ENCODE data around the gene SLC22A23.

SLC22A23 gene

DNA sequence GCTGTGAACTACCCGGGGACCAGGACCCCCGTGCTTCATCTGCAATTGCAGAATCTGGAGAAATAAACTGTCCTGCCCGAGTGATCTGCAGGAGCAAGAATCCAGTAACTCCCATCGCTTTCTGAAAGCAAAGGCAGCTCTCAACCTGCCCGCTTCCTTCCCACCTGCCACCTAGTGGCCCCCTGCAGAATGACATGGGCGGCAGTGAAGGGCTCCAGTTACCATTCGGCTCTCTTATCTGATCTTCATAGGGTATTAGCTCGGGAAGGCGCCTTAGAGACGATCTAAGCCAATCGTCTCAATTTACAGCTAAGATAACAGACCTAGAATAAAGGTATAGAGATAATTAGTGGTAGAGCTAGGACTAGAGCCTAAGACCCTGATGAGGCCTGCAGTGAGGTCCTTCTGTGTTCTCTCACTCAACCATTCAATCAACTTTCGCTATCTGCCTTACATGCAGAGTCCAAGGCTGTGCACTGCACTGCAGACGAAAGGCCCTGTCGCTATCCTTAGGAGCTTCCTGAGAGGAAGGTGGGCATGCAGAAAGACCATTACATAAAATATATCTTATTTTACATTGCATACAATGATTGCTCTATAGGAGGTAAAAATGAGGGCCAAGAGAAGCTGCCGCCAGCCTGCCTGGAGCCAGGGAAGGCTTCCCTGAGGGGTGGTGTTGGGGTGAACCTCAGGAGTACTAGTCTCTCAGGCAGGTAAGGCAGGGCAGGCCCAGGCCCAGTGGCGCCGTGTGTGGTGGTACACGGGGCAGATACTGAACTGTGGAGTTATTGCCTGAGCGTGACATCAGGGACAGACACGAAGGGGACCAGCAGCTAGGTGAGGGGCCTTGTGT is 205.2 kb downstream of the SLC22A23 start:
- H3K79me1 ChIP-seq (ENCODE audit: low read length) = no peaks in the 10 kb centered on the region
- no peak overlapping the region for H2AK5ac ChIP-seq (ENCODE audit: low read length)
- H3K4me3 ChIP-seq (ENCODE audit: low read length) = no peak overlapping the region
- H3K4me2 ChIP-seq (ENCODE audit: low read length) = no peak overlapping the region
- no peak overlapping the region for H3K27ac ChIP-seq (ENCODE audit: low read depth, low read length)
- peak; percentile 97 for DNase-seq
- H3K4me1 ChIP-seq (ENCODE audit: control insufficient read depth, low read depth, low read length) = peaks cover 12% of the 10 kb centered on the region
- no peak overlapping the region for H3K4ac ChIP-seq (ENCODE audit: low read depth, low read length)
- H3K23ac ChIP-seq (ENCODE audit: low read length) = no peak overlapping the region
- H3K56ac ChIP-seq (ENCODE audit: low read length) = peak overlapping the region; percentile 61
- no peak overlapping the region for H2BK15ac ChIP-seq (replicated peaks; ENCODE audit: low read depth)
- H2BK5ac ChIP-seq (ENCODE audit: low read length) = no peak overlapping the region
- H3K18ac ChIP-seq (ENCODE audit: low read length) = no peak overlapping the region
- H4K8ac ChIP-seq (ENCODE audit: low read depth, low read length) = no peak overlapping the region
- H3K27me3 ChIP-seq (ENCODE audit: insufficient read depth, low read length, poor library complexity) = no peaks in the 10 kb centered on the region
- no peaks in the 10 kb centered on the region for H3K36me3 ChIP-seq (ENCODE audit: control insufficient read depth, insufficient read depth, low read length)
- WGBS (ENCODE audit: extremely low coverage, insufficient coverage, low lambda C conversion rate) = no CpG with 5 or more reads among the region's 20 CpGs
- H3K79me2 ChIP-seq (ENCODE audit: control insufficient read depth, insufficient read depth, low read length) = no peaks in the 10 kb centered on the region
- no peak overlapping the region for H4K5ac ChIP-seq (ENCODE audit: low read length)
- peak overlapping the region; percentile 8 for H3K9ac ChIP-seq (ENCODE audit: low read length)
- H2BK120ac ChIP-seq (ENCODE audit: low read depth, low read length) = no peak overlapping the region

DNA sequence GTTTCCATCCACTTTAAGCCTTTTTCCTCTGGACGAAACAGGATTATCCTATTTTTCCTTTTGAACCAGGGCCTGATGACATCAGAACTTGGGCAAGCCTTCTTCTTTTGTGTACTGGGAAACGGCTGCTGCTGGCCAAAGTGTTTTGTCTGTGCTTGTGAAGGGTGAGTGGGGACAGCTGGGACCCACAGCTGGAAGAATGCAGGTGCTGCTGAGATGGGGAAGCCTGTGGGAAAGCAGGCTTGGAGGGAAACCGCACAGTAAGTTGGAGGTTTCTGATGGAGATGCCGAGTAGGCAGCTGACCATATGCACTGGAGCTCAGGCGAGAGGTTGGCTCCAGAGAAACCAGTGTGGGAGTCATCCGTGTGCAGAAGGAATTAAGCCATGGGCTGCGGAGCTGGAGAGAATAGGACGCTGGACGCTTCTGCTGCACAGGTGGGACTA is 206.6 kb downstream of the SLC22A23 start:
- no CpG with 5 or more reads among the region's 9 CpGs for WGBS (ENCODE audit: extremely low coverage, insufficient coverage, low lambda C conversion rate)

GRCh38 chr6:3249821-3250220 is 207.0 kb downstream of the SLC22A23 start:
- Histone ChIP-seq H3K27ac (ENCODE audit: low read depth, low read length) (no peak overlapping the region), H2BK120ac (ENCODE audit: low read depth, low read length) (no peak overlapping the region)
- no CpG with 5 or more reads among the region's 3 CpGs for WGBS (ENCODE audit: extremely low coverage, insufficient coverage, low lambda C conversion rate)

More for the DNA sequence above, 206.6 kb downstream of the SLC22A23 start:
- no peak overlapping the region for H3K23ac ChIP-seq (ENCODE audit: low read length)
- DNase-seq = no peak
- H2BK5ac ChIP-seq (ENCODE audit: low read length) = no peak overlapping the region
- H4K8ac ChIP-seq (ENCODE audit: low read depth, low read length) = no peak overlapping the region
- no peaks in the 10 kb centered on the region for H3K79me1 ChIP-seq (ENCODE audit: low read length)
- H2AK5ac ChIP-seq (ENCODE audit: low read length) = peak overlapping the region; percentile 22
- no peak overlapping the region for H3K4me3 ChIP-seq (ENCODE audit: low read length)
- H3K56ac ChIP-seq (ENCODE audit: low read length) = peak overlapping the region; percentile 66
- no peaks in the 10 kb centered on the region for H3K79me2 ChIP-seq (ENCODE audit: control insufficient read depth, insufficient read depth, low read length)
- no peak overlapping the region for H3K27ac ChIP-seq (ENCODE audit: low read depth, low read length)
- H3K18ac ChIP-seq (ENCODE audit: low read length) = no peak overlapping the region
- peaks cover 12% of the 10 kb centered on the region for H3K4me1 ChIP-seq (ENCODE audit: control insufficient read depth, low read depth, low read length)
- H3K4ac ChIP-seq (ENCODE audit: low read depth, low read length) = no peak overlapping the region
- H3K9ac ChIP-seq (ENCODE audit: low read length) = no peak overlapping the region
- H2BK120ac ChIP-seq (ENCODE audit: low read depth, low read length) = no peak overlapping the region
- H2BK15ac ChIP-seq (replicated peaks; ENCODE audit: low read depth) = no peak overlapping the region
- H3K36me3 ChIP-seq (ENCODE audit: control insufficient read depth, insufficient read depth, low read length) = no peaks in the 10 kb centered on the region
- no peak overlapping the region for H3K4me2 ChIP-seq (ENCODE audit: low read length)
- H3K27me3 ChIP-seq (ENCODE audit: insufficient read depth, low read length, poor library complexity) = no peaks in the 10 kb centered on the region
- no peak overlapping the region for H4K5ac ChIP-seq (ENCODE audit: low read length)

DNA sequence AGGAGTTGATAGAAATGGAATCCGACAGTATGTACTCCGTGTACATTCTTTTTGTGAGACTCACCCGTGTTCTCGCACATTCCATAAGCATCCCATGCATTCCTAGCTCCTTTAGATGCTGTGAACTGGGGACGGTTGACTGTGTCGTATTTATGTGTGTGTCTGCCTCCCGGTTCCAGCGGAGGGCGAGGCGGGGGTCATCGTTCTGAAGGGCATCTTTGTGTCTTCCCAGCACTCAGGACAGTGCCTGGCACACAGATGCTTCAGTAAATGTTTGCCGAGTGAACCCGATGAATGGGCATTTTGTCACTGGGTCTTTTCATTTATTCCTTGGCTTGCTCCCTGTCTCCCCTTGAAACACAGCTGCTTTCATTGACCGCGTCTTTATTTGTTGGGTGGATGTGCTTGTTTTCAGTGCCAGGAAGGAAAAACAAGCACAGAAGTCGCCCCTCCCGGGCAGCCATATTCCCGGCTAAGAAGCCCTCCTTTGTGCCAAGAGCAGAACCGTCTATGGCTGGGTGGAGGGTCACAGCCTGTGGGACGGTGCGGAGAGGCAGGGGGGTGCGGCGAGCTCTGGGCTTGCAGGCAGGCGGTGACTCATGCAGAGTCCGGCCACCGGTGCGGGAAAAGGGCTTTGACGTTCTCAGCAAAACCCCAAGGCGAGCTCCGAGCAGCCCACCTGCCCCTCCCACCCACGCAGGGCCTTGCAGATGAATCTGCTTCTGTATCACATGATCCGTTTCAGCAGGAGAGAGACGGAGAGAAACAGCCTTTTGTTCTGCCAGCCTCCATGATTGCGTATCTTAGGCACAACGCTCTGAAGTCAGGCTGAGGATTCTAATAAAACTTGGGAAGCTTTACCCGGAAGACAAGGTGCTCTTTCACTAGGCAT is 209.3 kb downstream of the SLC22A23 start:
- Histone ChIP-seq H3K23ac (ENCODE audit: low read length) (peak overlapping the region; percentile 3), H2AK5ac (ENCODE audit: low read length) (no peak overlapping the region), H2BK120ac (ENCODE audit: low read depth, low read length) (no peak overlapping the region), H3K4me3 (ENCODE audit: low read length) (no peak overlapping the region), H4K8ac (ENCODE audit: low read depth, low read length) (no peak overlapping the region), H3K79me2 (ENCODE audit: control insufficient read depth, insufficient read depth, low read length) (no peaks in the 10 kb centered on the region), H3K27me3 (ENCODE audit: insufficient read depth, low read length, poor library complexity) (no peaks in the 10 kb centered on the region), H3K56ac (ENCODE audit: low read length) (peak overlapping the region; percentile 75), H4K5ac (ENCODE audit: low read length) (no peak overlapping the region), H3K4me2 (ENCODE audit: low read length) (peak overlapping the region; percentile 5), H2BK5ac (ENCODE audit: low read length) (no peak overlapping the region), H2BK15ac (replicated peaks; ENCODE audit: low read depth) (no peak overlapping the region), H3K18ac (ENCODE audit: low read length) (no peak overlapping the region), H3K4ac (ENCODE audit: low read depth, low read length) (peak overlapping the region; percentile 6), H3K27ac (ENCODE audit: low read depth, low read length) (no peak overlapping the region), H3K79me1 (ENCODE audit: low read length) (no peaks in the 10 kb centered on the region), H3K4me1 (ENCODE audit: control insufficient read depth, low read depth, low read length) (peaks cover 8% of the 10 kb centered on the region), H3K9ac (ENCODE audit: low read length) (peak overlapping the region; percentile 25), H3K36me3 (ENCODE audit: control insufficient read depth, insufficient read depth, low read length) (no peaks in the 10 kb centered on the region)
- no CpG with 5 or more reads among the region's 36 CpGs for WGBS (ENCODE audit: extremely low coverage, insufficient coverage, low lambda C conversion rate)
- peak; percentile 58 for DNase-seq

More at GRCh38 chr6:3249821-3250220, 207.0 kb downstream of the SLC22A23 start:
- Histone ChIP-seq H3K79me2 (ENCODE audit: control insufficient read depth, insufficient read depth, low read length) (no peaks in the 10 kb centered on the region), H3K4me2 (ENCODE audit: low read length) (no peak overlapping the region), H4K8ac (ENCODE audit: low read depth, low read length) (no peak overlapping the region), H3K9ac (ENCODE audit: low read length) (no peak overlapping the region), H3K4ac (ENCODE audit: low read depth, low read length) (no peak overlapping the region), H3K79me1 (ENCODE audit: low read length) (no peaks in the 10 kb centered on the region), H4K5ac (ENCODE audit: low read length) (no peak overlapping the region), H3K27me3 (ENCODE audit: insufficient read depth, low read length, poor library complexity) (no peaks in the 10 kb centered on the region), H3K56ac (ENCODE audit: low read length) (peak overlapping the region; percentile 26), H3K4me1 (ENCODE audit: control insufficient read depth, low read depth, low read length) (peaks cover 12% of the 10 kb centered on the region), H3K18ac (ENCODE audit: low read length) (no peak overlapping the region), H2BK15ac (replicated peaks; ENCODE audit: low read depth) (no peak overlapping the region), H2AK5ac (ENCODE audit: low read length) (no peak overlapping the region), H3K4me3 (ENCODE audit: low read length) (no peak overlapping the region), H3K36me3 (ENCODE audit: control insufficient read depth, insufficient read depth, low read length) (no peaks in the 10 kb centered on the region), H2BK5ac (ENCODE audit: low read length) (no peak overlapping the region), H3K23ac (ENCODE audit: low read length) (no peak overlapping the region)
- DNase-seq = no peak

DNA sequence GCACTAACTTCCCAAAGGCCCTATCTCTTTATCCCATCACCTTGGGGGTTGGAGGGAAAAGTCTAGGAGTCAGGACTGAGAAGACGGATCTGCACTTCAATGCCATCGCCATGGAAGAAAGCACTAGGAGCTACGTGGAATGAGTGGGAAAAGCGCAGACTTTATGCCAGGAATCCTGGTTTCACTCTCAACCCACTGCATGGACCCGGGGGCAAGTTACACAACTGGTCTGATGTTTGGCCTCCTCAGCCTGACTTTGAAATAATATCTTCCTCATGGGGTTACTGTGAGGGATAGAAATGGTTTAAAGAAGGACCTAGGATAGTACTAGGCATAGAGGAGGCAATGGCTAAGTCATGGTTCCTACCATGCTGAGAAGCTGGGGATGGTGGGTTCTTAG is 211.6 kb downstream of the SLC22A23 start:
- Histone ChIP-seq H3K27ac (ENCODE audit: low read depth, low read length) (no peak overlapping the region), H2BK15ac (replicated peaks; ENCODE audit: low read depth) (no peak overlapping the region), H3K79me1 (ENCODE audit: low read length) (no peaks in the 10 kb centered on the region), H3K79me2 (ENCODE audit: control insufficient read depth, insufficient read depth, low read length) (no peaks in the 10 kb centered on the region), H3K56ac (ENCODE audit: low read length) (peak overlapping the region; percentile 2), H3K23ac (ENCODE audit: low read length) (no peak overlapping the region), H3K4me2 (ENCODE audit: low read length) (no peak overlapping the region), H2BK120ac (ENCODE audit: low read depth, low read length) (no peak overlapping the region), H2BK5ac (ENCODE audit: low read length) (no peak overlapping the region), H3K36me3 (ENCODE audit: control insufficient read depth, insufficient read depth, low read length) (no peaks in the 10 kb centered on the region), H3K4ac (ENCODE audit: low read depth, low read length) (no peak overlapping the region), H3K18ac (ENCODE audit: low read length) (no peak overlapping the region), H2AK5ac (ENCODE audit: low read length) (no peak overlapping the region), H3K27me3 (ENCODE audit: insufficient read depth, low read length, poor library complexity) (no peaks in the 10 kb centered on the region), H3K4me3 (ENCODE audit: low read length) (no peak overlapping the region), H3K9ac (ENCODE audit: low read length) (no peak overlapping the region), H4K5ac (ENCODE audit: low read length) (no peak overlapping the region), H4K8ac (ENCODE audit: low read depth, low read length) (no peak overlapping the region), H3K4me1 (ENCODE audit: control insufficient read depth, low read depth, low read length) (peaks cover 4% of the 10 kb centered on the region)
- no peak for DNase-seq
- no CpG with 5 or more reads among the region's 5 CpGs for WGBS (ENCODE audit: extremely low coverage, insufficient coverage, low lambda C conversion rate)
